Measurements from ENCODE around the gene PKIB.

The PKIB gene

GRCh38 chr6:122749451-122750050, 139.3 kb downstream of the PKIB start:
- DNase-seq = no peak

- no peak for DNase-seq
Measured at GRCh38 chr6:122751326-122751725, 141.1 kb downstream of the PKIB start.

GRCh38 chr6:122752459-122752858, 142.3 kb downstream of the PKIB start:
- no peak for DNase-seq

- DNase-seq = no peak
Measured at GRCh38 chr6:122753000-122753687, 142.9 kb downstream of the PKIB start.

GRCh38 chr6:122753688-122754056, 143.5 kb downstream of the PKIB start:
- no peak for DNase-seq

GRCh38 chr6:122754191-122754731, 144.1 kb downstream of the PKIB start:
- DNase-seq = no peak

- DNase-seq = no peak
Measured at GRCh38 chr6:122755901-122756300, 145.7 kb downstream of the PKIB start.

GRCh38 chr6:122758927-122759334, 148.7 kb downstream of the PKIB start:
- no peak for DNase-seq

- DNase-seq = no peak
Measured at GRCh38 chr6:122760330-122760729, 150.1 kb downstream of the PKIB start.

GRCh38 chr6:122766256-122766655, 156.1 kb downstream of the PKIB start:
- no peak for DNase-seq

GRCh38 chr6:122770835-122771601, 160.8 kb downstream of the PKIB start:
- no peak for DNase-seq

GRCh38 chr6:122772724-122773415, 162.7 kb downstream of the PKIB start:
- no peak for DNase-seq

All from stimulated activated CD4-positive, alpha-beta T cell treated with anti-CD3 and anti-CD28 coated beads, Interleukin-12 subunit alpha, Interleukin-12 subunit beta, amount 100 ng/mL, for 4 hours (primary cell).